Caco-2 (cell line): ENCODE results near the gene FAM107B. TPM values are rescaled to one million over a fixed set of nuclear protein-coding genes. Genes with fewer than 3 reads are reported as not detected.

Source experiments
- BruUV-seq: library from RNA; stranded (reverse); fragments of 400-500 nt; replicated peaks from 2 replicates; lab custom pipeline; 2021; lab: Mats Ljungman, UMichigan
- CTCF ChIA-PET: fragments of 300-600 bp; sonication (Branson Sonifier 250); formaldehyde crosslinking; loops from one replicate; lab custom pipeline; 2022; ENCODE audit warnings: antibody characterized with exemption; lab: Charles Lee
- POLR2A ChIA-PET: fragments of 300-600 bp; sonication (Branson Sonifier 250); formaldehyde crosslinking; loops from one replicate; lab custom pipeline; 2022; ENCODE audit warnings: antibody characterized with exemption; lab: Charles Lee
- DNase-seq, 2 experiments: peaks; one replicate each; pipeline versions ENCODE4 v3.0.0 to v3.0.0-alpha.2; 2020 to 2022
- H3K27me3 ChIP-seq: replicated peaks from 2 replicates; pipeline ENCODE4 v1.6.0; 2011; ENCODE audit warnings: low read length; ENCODE audit not compliant: control insufficient read depth, insufficient read depth
- H3K36me3 ChIP-seq: 2 replicates; pipeline ENCODE4 v1.5.1; 2011; ENCODE audit warnings: low read length; ENCODE audit not compliant: control insufficient read depth, insufficient read depth
- H3K4me1 ChIP-seq: fragments of 250-450 bp; sonication (Bioruptor Pico); 2 replicates; pipeline ENCODE4 v1.5.1; 2020; ENCODE audit warnings: mild to moderate bottlenecking
- H3K4me3 ChIP-seq: 2 replicates; pipeline ENCODE4 v1.5.1; 2011; ENCODE audit warnings: low read depth, mild to moderate bottlenecking, control low read depth, low read length
- H3K9me3 ChIP-seq: fragments of 250-450 bp; sonication (Bioruptor Pico); 2 replicates; pipeline ENCODE4 v1.5.1; 2020; ENCODE audit warnings: mild to moderate bottlenecking, moderate library complexity
- H3K27ac Mint-ChIP-seq: one replicate; pipeline ENCODE4 v1.8.0; 2022; ENCODE audit warnings: mixed read lengths; ENCODE audit not compliant: unreplicated experiment
- H3K27me3 Mint-ChIP-seq: one replicate; pipeline ENCODE4 v1.8.0; 2022; ENCODE audit warnings: mixed read lengths; ENCODE audit not compliant: insufficient read depth, unreplicated experiment
- H3K36me3 Mint-ChIP-seq: one replicate; pipeline ENCODE4 v1.8.0; 2022; ENCODE audit warnings: mild to moderate bottlenecking, mixed read lengths; ENCODE audit not compliant: insufficient read depth, unreplicated experiment
- H3K4me1 Mint-ChIP-seq: one replicate; pipeline ENCODE4 v1.8.0; 2022; ENCODE audit warnings: low read depth, mixed read lengths; ENCODE audit not compliant: unreplicated experiment
- H3K4me3 Mint-ChIP-seq: one replicate; pipeline ENCODE4 v1.8.0; 2022; ENCODE audit warnings: mild to moderate bottlenecking, moderate library complexity, mixed read lengths; ENCODE audit not compliant: unreplicated experiment
- H3K9me3 Mint-ChIP-seq: one replicate; pipeline ENCODE4 v1.8.0; 2022; ENCODE audit warnings: mixed read lengths; ENCODE audit not compliant: unreplicated experiment
- intact Hi-C: fragments of 100-400 bp; cut with micrococcal nuclease; formaldehyde crosslinking; loops from one replicate; pipeline ENCODE4 v1.10.0; 2022; ENCODE audit not compliant: unreplicated experiment
- total RNA-seq: library from RNA; stranded (reverse); gene quantifications from 2 replicates; pipeline ENCODE4 v1.2.3, GENCODE V29; 2022
- TF ChIP-seq, protein P1 (sequence below), 2 experiments: fragments of 200-600 bp in 1 of 2; IDR thresholded peaks; 1 replicate in 1 of 2; 2 replicates in 1 of 2; pipeline versions ENCODE4 v1.5.1 to v1.8.0; 2011 to 2022; ENCODE audit warnings: antibody characterized with exemption in 1 of 2, control low read depth in 1 of 2, inconsistent platforms in 1 of 2, low read depth in 1 of 2, low read length in 1 of 2, mild to moderate bottlenecking in 1 of 2, moderate library complexity in 1 of 2; ENCODE audit not compliant: insufficient read depth in 1 of 2, severe bottlenecking in 1 of 2, unreplicated experiment in 1 of 2

FAM107B gene
- total RNA-seq, 1 experiment from 2014 or later: 206 TPM

DNA sequence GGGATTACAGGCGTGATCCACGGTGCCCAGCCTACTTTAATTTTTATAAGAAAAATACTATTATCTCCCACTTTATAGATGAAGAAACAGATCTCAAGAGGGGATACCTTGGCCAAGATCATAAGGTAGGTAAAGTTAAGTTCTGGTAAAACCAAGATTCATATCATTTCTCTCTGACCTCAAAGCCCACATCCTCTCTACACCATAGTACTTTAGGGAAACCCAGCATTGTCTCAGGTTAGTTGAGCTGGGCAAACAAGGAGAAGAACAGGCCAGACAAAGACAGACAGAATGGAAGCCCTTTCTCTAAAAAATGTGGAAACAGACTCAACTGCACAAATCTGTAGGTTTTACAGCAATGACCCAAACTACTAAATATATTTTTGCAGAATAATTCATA lies 246.2 kb downstream of the FAM107B start:
- Histone ChIP-seq H3K9me3 (no peaks in the 10 kb centered on the region), H3K4me1 (peaks cover 77% of the 10 kb centered on the region), H3K27me3 (no peaks in the 10 kb centered on the region), H3K4me3 (no peak overlapping the region), H3K36me3 (peaks cover 1% of the 10 kb centered on the region; the same call in 1 of the 2 replicates)
- POLR2A ChIA-PET: interaction anchor here (1.2 kb wide), 1 partner anchor 425 kb away, joined by 3 read pairs; no protein-coding TSS in a partner anchor
- Mint-ChIP-seq H3K27me3 (no peaks in the 10 kb centered on the region), H3K4me3 (no peak overlapping the region), H3K36me3 (peaks cover 93% of the 10 kb centered on the region), H3K4me1 (peaks cover 45% of the 10 kb centered on the region), H3K27ac (no peak overlapping the region), H3K9me3 (no peaks in the 10 kb centered on the region)
- CTCF ChIA-PET: no interaction called here
- intact Hi-C loops: no loop called here
- BruUV-seq: no TSS peak
- no peak for DNase-seq
- TF ChIP-seq, protein P1, sequence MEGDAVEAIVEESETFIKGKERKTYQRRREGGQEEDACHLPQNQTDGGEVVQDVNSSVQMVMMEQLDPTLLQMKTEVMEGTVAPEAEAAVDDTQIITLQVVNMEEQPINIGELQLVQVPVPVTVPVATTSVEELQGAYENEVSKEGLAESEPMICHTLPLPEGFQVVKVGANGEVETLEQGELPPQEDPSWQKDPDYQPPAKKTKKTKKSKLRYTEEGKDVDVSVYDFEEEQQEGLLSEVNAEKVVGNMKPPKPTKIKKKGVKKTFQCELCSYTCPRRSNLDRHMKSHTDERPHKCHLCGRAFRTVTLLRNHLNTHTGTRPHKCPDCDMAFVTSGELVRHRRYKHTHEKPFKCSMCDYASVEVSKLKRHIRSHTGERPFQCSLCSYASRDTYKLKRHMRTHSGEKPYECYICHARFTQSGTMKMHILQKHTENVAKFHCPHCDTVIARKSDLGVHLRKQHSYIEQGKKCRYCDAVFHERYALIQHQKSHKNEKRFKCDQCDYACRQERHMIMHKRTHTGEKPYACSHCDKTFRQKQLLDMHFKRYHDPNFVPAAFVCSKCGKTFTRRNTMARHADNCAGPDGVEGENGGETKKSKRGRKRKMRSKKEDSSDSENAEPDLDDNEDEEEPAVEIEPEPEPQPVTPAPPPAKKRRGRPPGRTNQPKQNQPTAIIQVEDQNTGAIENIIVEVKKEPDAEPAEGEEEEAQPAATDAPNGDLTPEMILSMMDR (IDR thresholded peaks at IDR 0.05; ENCODE audit: insufficient read depth in 1 of 2, low read depth in 1 of 2, low read length in 1 of 2, severe bottlenecking in 1 of 2, unreplicated experiment in 1 of 2): no peak

DNA sequence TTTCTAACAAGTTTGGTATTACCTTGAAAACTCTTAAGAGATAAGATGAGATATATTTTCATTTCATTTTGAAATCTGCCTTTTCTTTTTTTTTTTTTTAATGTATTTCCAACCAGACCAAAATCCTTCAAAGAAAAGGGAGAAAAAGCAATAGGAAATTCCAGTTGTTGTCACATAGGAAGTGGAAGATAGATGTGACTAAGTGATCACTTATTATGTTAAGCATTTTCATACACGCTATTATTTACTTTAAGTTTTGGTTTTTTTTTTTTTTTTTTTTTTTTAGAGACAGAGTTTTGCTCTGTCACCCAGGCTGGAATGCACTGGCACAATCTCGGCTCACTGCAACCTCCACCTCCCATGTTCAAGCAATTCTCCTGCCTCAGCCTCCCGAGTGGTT lies 246.8 kb downstream of the FAM107B start:
- Histone ChIP-seq H3K27me3 (no peaks in the 10 kb centered on the region), H3K9me3 (no peaks in the 10 kb centered on the region), H3K4me3 (no peak overlapping the region), H3K4me1 (peaks cover 71% of the 10 kb centered on the region), H3K36me3 (no peaks in the 10 kb centered on the region; the same call in 1 of the 2 replicates)
- H3K27me3 Mint-ChIP-seq: no peaks in the 10 kb centered on the region
- DNase-seq: no peak
- TF ChIP-seq, protein P1 (IDR thresholded peaks at IDR 0.05; ENCODE audit: insufficient read depth in 1 of 2, low read depth in 1 of 2, low read length in 1 of 2, severe bottlenecking in 1 of 2, unreplicated experiment in 1 of 2): no peak
- POLR2A ChIA-PET: no interaction called here
- H3K4me3 Mint-ChIP-seq: no peak overlapping the region
- CTCF ChIA-PET: no interaction called here
- BruUV-seq: no TSS peak
- H3K27ac Mint-ChIP-seq: no peak overlapping the region
- peaks cover 40% of the 10 kb centered on the region for H3K4me1 Mint-ChIP-seq
- peaks cover 93% of the 10 kb centered on the region for H3K36me3 Mint-ChIP-seq
- intact Hi-C loops: no loop called here
- H3K9me3 Mint-ChIP-seq: no peaks in the 10 kb centered on the region

DNA sequence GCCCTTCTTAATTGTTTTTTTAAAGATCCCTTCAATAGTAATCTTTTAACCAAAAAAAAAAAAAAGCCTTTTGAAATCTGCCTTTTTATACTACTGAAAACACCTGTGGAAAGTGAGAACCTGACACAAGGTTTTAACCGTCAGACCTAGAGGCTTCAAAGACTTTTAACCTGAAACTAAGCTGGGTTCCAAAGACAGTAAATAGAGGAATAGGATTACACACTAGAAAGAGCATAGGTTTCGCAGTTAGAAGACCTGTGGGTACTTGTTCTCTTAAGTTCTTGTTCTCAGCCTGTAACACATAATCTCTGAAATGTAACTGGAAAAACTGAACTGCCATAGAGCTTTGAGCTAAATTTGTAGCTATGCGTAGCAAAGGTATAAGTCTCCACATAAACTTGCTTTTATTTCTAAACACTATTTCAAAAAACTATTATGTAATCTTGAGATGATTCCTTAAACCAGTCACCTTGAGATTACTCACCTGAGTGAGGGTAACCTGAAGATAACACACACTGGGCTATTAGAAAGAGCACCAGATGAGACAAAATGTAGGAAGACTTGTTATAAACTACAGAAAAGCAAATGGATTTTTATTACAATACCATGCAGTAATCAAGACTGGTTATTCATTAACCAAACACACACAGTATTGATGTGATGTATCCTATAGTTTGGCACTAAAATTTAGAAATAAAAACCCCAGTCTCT lies 247.4 kb downstream of the FAM107B start:
- CTCF ChIA-PET: interaction anchor here (0.6 to 0.7 kb wide), 2 partner anchors 20 to 32 kb away, joined by 3 to 5 read pairs; no protein-coding TSS in a partner anchor
- no peaks in the 10 kb centered on the region for H3K27me3 ChIP-seq
- Mint-ChIP-seq H3K4me3 (no peak overlapping the region), H3K9me3 (no peaks in the 10 kb centered on the region), H3K27me3 (no peaks in the 10 kb centered on the region), H3K36me3 (peaks cover 90% of the 10 kb centered on the region), H3K4me1 (peaks cover 33% of the 10 kb centered on the region), H3K27ac (no peak overlapping the region)
- peaks cover 65% of the 10 kb centered on the region for H3K4me1 ChIP-seq
- TF ChIP-seq, protein P1 (IDR thresholded peaks at IDR 0.05; ENCODE audit: insufficient read depth in 1 of 2, low read depth in 1 of 2, low read length in 1 of 2, severe bottlenecking in 1 of 2, unreplicated experiment in 1 of 2): no peak
- H3K4me3 ChIP-seq: no peak overlapping the region
- POLR2A ChIA-PET: interaction anchor here (0.7 kb wide), 1 partner anchor 1112 kb away, joined by 3 read pairs; no protein-coding TSS in a partner anchor
- H3K36me3 ChIP-seq: no peaks in the 10 kb centered on the region; the same call in 1 of the 2 replicates
- no peaks in the 10 kb centered on the region for H3K9me3 ChIP-seq
- DNase-seq: no peak
- BruUV-seq: no TSS peak
- intact Hi-C loops: no loop called here
